Panc1 (cell line): Measurements from ENCODE around the gene GCNT3. TPM values are rescaled to one million over a fixed set of nuclear protein-coding genes. Genes with fewer than 3 reads are reported as not detected.

Experiments used
- ATAC-seq: fragments of 200-7000 bp; cut with Tn5 transposase; 2 replicates; pipeline ENCODE4 v1.9.1; 2020; ENCODE audit warnings: mild to moderate bottlenecking, moderate library complexity
- BruUV-seq: library from RNA; stranded (reverse); fragments of 400-500 nt; replicated peaks from 2 replicates; lab custom pipeline; 2021; lab: Mats Ljungman, UMichigan
- CTCF ChIA-PET: fragments of 300-600 bp; sonication (Branson Sonifier 250); formaldehyde crosslinking; loops from one replicate; lab custom pipeline; 2022; ENCODE audit warnings: antibody characterized with exemption; lab: Charles Lee
- POLR2A ChIA-PET: fragments of 300-600 bp; sonication (Branson Sonifier 250); formaldehyde crosslinking; loops from one replicate; lab custom pipeline; 2022; ENCODE audit warnings: antibody characterized with exemption; lab: Charles Lee
- DNase-seq: peaks from one replicate; pipeline ENCODE4 v3.0.0-alpha.2; 2010; ENCODE audit warnings: low read depth, low spot score
- H3K27ac ChIP-seq: 2 replicates; pipeline ENCODE4 v1.5.1; 2011; ENCODE audit warnings: mild to moderate bottlenecking, low read length, inconsistent platforms
- H3K27me3 ChIP-seq: fragments of 200-500 bp; sonication (Bioruptor generic); 2 replicates; pipeline ENCODE4 v1.6.0; 2014; ENCODE audit warnings: low read length, inconsistent platforms; ENCODE audit not compliant: control insufficient read depth, insufficient read depth
- H3K36me3 ChIP-seq: fragments of 200-500 bp; sonication (Bioruptor generic); 2 replicates; pipeline ENCODE4 v1.5.1; 2014; ENCODE audit warnings: inconsistent platforms, mild to moderate bottlenecking, low read length, moderate library complexity; ENCODE audit not compliant: control insufficient read depth, insufficient read depth
- H3K4me1 ChIP-seq: 2 replicates; pipeline ENCODE4 v1.5.1; 2011; ENCODE audit warnings: inconsistent platforms, mild to moderate bottlenecking, low read length, moderate library complexity; ENCODE audit not compliant: control insufficient read depth, insufficient read depth
- H3K4me3 ChIP-seq, 2 experiments: 2 replicates each; pipeline ENCODE4 v1.5.1; 2011 to 2012; ENCODE audit warnings: low read depth in 2 of 2, low read length in 2 of 2, mild to moderate bottlenecking in 2 of 2, inconsistent platforms in 1 of 2, moderate library complexity in 1 of 2
- H3K9me3 ChIP-seq: fragments of 200-500 bp; sonication (Bioruptor generic); 2 replicates; pipeline ENCODE4 v1.5.1; 2014; ENCODE audit warnings: low read depth, mild to moderate bottlenecking, inconsistent platforms, low read length, moderate library complexity; ENCODE audit not compliant: control insufficient read depth, insufficient read depth
- POLR2AphosphoS5 ChIP-seq: IDR thresholded peaks from 2 replicates; pipeline ENCODE4 v1.6.1; 2012; ENCODE audit warnings: mild to moderate bottlenecking, low read depth, low read length, moderate library complexity
- SIN3A ChIP-seq: IDR thresholded peaks from 2 replicates; pipeline ENCODE4 v1.6.1; 2012; ENCODE audit warnings: low read depth, mild to moderate bottlenecking, low read length, moderate library complexity, borderline replicate concordance; ENCODE audit not compliant: insufficient read depth
- TCF7L2 ChIP-seq: IDR thresholded peaks from 2 replicates; pipeline ENCODE4 v1.6.1; 2011; ENCODE audit warnings: mild to moderate bottlenecking, low read depth, low read length, inconsistent platforms
- in situ Hi-C: cut with HindIII; loops from 2 replicates; pipeline ENCODE4 v1.10.0; 2016; ENCODE audit warnings: low sequenced_read_pairs, low pct_unique_long_range_greater_than_20kb
- intact Hi-C: fragments of 100-400 bp; cut with micrococcal nuclease; formaldehyde crosslinking; loops from one replicate; pipeline ENCODE4 v1.10.0; 2022; ENCODE audit not compliant: unreplicated experiment
- total RNA-seq: library from RNA; stranded (reverse); gene quantifications from one replicate; pipeline ENCODE4 v1.2.1, GENCODE V29; 2021; ENCODE audit not compliant: unreplicated experiment
- TF ChIP-seq, protein P1 (sequence below): fragments of 450-650 bp; IDR thresholded peaks from 2 replicates; pipeline ENCODE4 v1.5.1; 2017; ENCODE audit warnings: mild to moderate bottlenecking
- TF ChIP-seq, protein P2 (sequence below), 2 experiments: IDR thresholded peaks; 2 replicates each; pipeline ENCODE4 v1.6.1; 2011 to 2012; ENCODE audit warnings: low read depth in 2 of 2, control low read depth in 1 of 2, low read length in 1 of 2, mild to moderate bottlenecking in 1 of 2, moderate library complexity in 1 of 2; ENCODE audit not compliant: insufficient read depth in 1 of 2

GCNT3 gene
- total RNA-seq, 1 experiment from 2014 or later, result not detected

DNA sequence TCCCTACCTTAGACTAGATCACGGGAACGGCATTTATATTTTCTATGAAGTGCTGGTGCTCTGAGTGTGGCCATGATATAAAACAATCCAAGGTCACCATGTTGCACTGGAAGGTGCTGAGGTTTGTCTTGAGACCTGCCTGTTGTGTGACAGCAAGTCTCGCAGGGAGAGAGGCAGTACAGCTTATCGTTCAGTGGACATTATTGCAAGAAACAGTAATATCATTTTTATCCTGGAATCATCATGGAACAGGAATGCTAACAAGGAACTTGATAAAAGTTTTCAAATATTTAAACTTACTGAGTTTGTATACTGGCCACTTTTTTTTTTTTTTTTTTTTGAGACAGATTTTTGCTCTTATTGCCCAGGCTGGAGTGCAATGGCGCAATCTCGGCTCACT, 40.0 kb upstream of the GCNT3 start:
- Histone ChIP-seq H3K36me3 (no peaks in the 10 kb centered on the region), H3K27me3 (no peaks in the 10 kb centered on the region), H3K4me3 (no peak overlapping the region), H3K27ac (no peak overlapping the region), H3K9me3 (no peaks in the 10 kb centered on the region), H3K4me1 (no peaks in the 10 kb centered on the region)
- no TSS peak for BruUV-seq
- DNase-seq (no peak), ATAC-seq (no peak)
- TF ChIP-seq, protein P1, sequence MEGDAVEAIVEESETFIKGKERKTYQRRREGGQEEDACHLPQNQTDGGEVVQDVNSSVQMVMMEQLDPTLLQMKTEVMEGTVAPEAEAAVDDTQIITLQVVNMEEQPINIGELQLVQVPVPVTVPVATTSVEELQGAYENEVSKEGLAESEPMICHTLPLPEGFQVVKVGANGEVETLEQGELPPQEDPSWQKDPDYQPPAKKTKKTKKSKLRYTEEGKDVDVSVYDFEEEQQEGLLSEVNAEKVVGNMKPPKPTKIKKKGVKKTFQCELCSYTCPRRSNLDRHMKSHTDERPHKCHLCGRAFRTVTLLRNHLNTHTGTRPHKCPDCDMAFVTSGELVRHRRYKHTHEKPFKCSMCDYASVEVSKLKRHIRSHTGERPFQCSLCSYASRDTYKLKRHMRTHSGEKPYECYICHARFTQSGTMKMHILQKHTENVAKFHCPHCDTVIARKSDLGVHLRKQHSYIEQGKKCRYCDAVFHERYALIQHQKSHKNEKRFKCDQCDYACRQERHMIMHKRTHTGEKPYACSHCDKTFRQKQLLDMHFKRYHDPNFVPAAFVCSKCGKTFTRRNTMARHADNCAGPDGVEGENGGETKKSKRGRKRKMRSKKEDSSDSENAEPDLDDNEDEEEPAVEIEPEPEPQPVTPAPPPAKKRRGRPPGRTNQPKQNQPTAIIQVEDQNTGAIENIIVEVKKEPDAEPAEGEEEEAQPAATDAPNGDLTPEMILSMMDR, result no peak
- no peak for TF ChIP-seq SIN3A
- TF ChIP-seq, protein P2, sequence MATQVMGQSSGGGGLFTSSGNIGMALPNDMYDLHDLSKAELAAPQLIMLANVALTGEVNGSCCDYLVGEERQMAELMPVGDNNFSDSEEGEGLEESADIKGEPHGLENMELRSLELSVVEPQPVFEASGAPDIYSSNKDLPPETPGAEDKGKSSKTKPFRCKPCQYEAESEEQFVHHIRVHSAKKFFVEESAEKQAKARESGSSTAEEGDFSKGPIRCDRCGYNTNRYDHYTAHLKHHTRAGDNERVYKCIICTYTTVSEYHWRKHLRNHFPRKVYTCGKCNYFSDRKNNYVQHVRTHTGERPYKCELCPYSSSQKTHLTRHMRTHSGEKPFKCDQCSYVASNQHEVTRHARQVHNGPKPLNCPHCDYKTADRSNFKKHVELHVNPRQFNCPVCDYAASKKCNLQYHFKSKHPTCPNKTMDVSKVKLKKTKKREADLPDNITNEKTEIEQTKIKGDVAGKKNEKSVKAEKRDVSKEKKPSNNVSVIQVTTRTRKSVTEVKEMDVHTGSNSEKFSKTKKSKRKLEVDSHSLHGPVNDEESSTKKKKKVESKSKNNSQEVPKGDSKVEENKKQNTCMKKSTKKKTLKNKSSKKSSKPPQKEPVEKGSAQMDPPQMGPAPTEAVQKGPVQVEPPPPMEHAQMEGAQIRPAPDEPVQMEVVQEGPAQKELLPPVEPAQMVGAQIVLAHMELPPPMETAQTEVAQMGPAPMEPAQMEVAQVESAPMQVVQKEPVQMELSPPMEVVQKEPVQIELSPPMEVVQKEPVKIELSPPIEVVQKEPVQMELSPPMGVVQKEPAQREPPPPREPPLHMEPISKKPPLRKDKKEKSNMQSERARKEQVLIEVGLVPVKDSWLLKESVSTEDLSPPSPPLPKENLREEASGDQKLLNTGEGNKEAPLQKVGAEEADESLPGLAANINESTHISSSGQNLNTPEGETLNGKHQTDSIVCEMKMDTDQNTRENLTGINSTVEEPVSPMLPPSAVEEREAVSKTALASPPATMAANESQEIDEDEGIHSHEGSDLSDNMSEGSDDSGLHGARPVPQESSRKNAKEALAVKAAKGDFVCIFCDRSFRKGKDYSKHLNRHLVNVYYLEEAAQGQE (IDR thresholded peaks at IDR 0.05; ENCODE audit: insufficient read depth in 1 of 2, low read depth in 2 of 2, low read length in 1 of 2), result no peak
- TF ChIP-seq TCF7L2, result no peak
- no peak for TF ChIP-seq POLR2AphosphoS5
- CTCF ChIA-PET, result interaction anchor here (0.6 kb wide), 1 partner anchor 72 kb away, joined by 9 read pairs; no protein-coding TSS in a partner anchor
- POLR2A ChIA-PET, result no interaction called here
- in situ Hi-C loops (no loop called here), intact Hi-C loops (no loop called here)

DNA sequence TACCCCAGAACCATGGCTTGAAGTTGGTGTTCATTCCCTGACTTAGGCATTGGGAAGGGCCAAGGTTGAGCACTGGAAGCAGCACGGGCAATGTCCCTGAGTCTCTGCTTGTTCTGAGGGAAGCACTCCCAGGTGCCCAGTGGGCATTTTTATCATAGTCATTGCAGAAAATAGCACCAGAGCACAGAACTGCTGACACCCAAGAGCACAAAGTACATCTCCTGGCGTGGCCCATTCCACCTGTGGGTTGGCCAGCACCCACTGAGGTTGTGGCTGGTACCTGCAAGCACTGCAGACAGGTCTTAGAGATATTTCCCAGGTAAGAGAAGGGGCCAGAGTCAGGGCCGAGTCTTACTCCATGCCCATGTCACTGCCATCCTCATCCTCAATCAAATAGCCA, 28.5 kb upstream of the GCNT3 start:
- Histone ChIP-seq H3K36me3 (no peaks in the 10 kb centered on the region), H3K9me3 (no peaks in the 10 kb centered on the region), H3K4me1 (peaks cover 3% of the 10 kb centered on the region; the same call in 1 of the 2 replicates), H3K27ac (no peak overlapping the region), H3K27me3 (no peaks in the 10 kb centered on the region), H3K4me3 (no peak overlapping the region)
- no TSS peak for BruUV-seq
- no peak for ATAC-seq
- no peak for DNase-seq
- intact Hi-C loops, result no loop called here
- TF ChIP-seq, protein P1, result no peak
- TF ChIP-seq TCF7L2, result no peak
- no peak for TF ChIP-seq SIN3A
- ChIA-PET POLR2A (no interaction called here), CTCF (no interaction called here)
- in situ Hi-C loops, result no loop called here
